Measurements from ENCODE around the gene SLC16A8. TPM values are rescaled to one million over a fixed set of nuclear protein-coding genes. Genes with fewer than 3 reads are reported as not detected.

SLC16A8 gene
- total and polyA plus RNA-seq, 2 of the 13 experiments (the other 11 are each of a cell fraction or from before 2014, with no cell fraction given): not detected

DNA sequence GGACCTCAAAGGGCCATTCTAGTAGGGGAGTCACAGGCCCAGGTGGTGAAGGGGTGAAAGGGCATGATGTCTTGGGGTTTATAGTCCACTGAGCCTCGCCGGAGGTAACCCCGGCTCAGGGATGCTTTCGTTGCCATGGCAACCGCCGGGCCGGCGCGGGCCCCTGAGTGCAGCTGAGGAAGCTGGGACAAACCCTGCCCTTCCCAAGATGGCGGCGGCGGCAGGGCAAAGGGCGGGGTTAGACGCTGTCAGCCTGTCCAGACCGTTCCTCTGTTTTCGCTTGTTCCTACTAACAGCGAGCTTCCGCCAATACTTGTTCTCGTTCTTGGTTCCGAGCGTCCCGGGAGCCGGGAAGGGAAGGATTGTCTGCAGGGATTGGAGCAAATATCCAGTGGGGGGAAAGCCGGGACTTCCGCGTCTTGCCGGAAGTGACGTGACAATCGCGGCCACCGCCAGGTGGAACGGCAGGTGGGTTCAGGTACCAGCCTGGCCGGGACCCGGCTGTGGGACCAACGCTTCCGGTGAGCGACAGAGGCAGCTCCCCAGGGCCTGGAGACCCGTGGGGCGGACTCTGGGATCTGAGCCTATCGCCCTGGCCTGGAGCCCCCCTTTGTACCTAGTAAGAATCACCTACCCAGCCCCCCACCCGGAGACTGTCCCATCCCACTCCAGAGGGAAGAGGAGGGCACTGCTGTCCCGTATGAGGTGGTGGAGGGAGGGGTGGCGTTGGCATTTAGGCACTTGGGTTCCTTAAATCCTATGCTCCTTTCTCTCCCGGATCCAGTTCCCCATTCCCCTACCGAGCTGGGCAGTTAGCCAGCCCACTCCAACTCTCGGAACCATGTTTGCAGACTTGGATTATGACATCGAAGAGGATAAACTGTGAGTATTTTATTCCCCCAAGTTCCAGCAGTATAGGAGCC lies 26.8 kb downstream of the SLC16A8 start, which contains the start of gene PICK1 (continued):
- TF ChIP-seq, protein P1, sequence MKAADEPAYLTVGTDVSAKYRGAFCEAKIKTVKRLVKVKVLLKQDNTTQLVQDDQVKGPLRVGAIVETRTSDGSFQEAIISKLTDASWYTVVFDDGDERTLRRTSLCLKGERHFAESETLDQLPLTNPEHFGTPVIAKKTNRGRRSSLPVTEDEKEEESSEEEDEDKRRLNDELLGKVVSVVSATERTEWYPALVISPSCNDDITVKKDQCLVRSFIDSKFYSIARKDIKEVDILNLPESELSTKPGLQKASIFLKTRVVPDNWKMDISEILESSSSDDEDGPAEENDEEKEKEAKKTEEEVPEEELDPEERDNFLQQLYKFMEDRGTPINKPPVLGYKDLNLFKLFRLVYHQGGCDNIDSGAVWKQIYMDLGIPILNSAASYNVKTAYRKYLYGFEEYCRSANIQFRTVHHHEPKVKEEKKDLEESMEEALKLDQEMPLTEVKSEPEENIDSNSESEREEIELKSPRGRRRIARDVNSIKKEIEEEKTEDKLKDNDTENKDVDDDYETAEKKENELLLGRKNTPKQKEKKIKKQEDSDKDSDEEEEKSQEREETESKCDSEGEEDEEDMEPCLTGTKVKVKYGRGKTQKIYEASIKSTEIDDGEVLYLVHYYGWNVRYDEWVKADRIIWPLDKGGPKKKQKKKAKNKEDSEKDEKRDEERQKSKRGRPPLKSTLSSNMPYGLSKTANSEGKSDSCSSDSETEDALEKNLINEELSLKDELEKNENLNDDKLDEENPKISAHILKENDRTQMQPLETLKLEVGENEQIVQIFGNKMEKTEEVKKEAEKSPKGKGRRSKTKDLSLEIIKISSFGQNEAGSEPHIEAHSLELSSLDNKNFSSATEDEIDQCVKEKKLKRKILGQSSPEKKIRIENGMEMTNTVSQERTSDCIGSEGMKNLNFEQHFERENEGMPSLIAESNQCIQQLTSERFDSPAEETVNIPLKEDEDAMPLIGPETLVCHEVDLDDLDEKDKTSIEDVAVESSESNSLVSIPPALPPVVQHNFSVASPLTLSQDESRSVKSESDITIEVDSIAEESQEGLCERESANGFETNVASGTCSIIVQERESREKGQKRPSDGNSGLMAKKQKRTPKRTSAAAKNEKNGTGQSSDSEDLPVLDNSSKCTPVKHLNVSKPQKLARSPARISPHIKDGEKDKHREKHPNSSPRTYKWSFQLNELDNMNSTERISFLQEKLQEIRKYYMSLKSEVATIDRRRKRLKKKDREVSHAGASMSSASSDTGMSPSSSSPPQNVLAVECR (CRISPR knock-in tag; IDR thresholded peaks at IDR 0.05; ENCODE audit: borderline replicate concordance): peak; percentile 90
- TF ChIP-seq SP4 (CRISPR knock-in tag; IDR thresholded peaks at IDR 0.05) (peak; percentile 70; the same call in 1 of the 2 replicates), ERF (CRISPR knock-in tag; IDR thresholded peaks at IDR 0.05) (peak; percentile 64; the same call in 1 of the 2 replicates), GATAD2A (CRISPR knock-in tag; IDR thresholded peaks at IDR 0.05) (peak; percentile 27; the same call in 1 of the 2 replicates), EEA1 (CRISPR knock-in tag; IDR thresholded peaks at IDR 0.05; ENCODE audit: borderline replicate concordance) (0 out of 2 replicates have a peak, but pooled peaks have one; percentile 15), SAP130 (CRISPR knock-in tag; IDR thresholded peaks at IDR 0.05; ENCODE audit: low read depth) (peak; percentile 75), ZNF747 (CRISPR knock-in tag; IDR thresholded peaks at IDR 0.05; ENCODE audit: borderline replicate concordance) (no peak; the same call in 1 of the 2 replicates), NFYB (CRISPR knock-in tag; IDR thresholded peaks at IDR 0.05) (peak; percentile 94), KDM5B (CRISPR knock-in tag; IDR thresholded peaks at IDR 0.05; ENCODE audit: borderline replicate concordance) (peak; percentile 66; the same call in 1 of the 2 replicates), JDP2 (CRISPR knock-in tag; IDR thresholded peaks at IDR 0.05; ENCODE audit: borderline replicate concordance) (no peak), GZF1 (CRISPR knock-in tag; IDR thresholded peaks at IDR 0.05) (no peak), MEIS1 (CRISPR knock-in tag; IDR thresholded peaks at IDR 0.05; ENCODE audit: borderline replicate concordance) (0 out of 2 replicates have a peak, but pooled peaks have one; percentile 44), ELF1 (CRISPR knock-in tag; IDR thresholded peaks at IDR 0.05) (peak; percentile 96), FOXJ3 (CRISPR knock-in tag; IDR thresholded peaks at IDR 0.05; ENCODE audit: borderline replicate concordance) (peak; percentile 38; the same call in 1 of the 2 replicates), PRMT3 (CRISPR knock-in tag; IDR thresholded peaks at IDR 0.05; ENCODE audit: borderline replicate concordance, low read depth) (no peak), HDAC2 (CRISPR knock-in tag; IDR thresholded peaks at IDR 0.05) (peak; percentile 55; the same call in 1 of the 2 replicates)
- TF ChIP-seq, protein P2, sequence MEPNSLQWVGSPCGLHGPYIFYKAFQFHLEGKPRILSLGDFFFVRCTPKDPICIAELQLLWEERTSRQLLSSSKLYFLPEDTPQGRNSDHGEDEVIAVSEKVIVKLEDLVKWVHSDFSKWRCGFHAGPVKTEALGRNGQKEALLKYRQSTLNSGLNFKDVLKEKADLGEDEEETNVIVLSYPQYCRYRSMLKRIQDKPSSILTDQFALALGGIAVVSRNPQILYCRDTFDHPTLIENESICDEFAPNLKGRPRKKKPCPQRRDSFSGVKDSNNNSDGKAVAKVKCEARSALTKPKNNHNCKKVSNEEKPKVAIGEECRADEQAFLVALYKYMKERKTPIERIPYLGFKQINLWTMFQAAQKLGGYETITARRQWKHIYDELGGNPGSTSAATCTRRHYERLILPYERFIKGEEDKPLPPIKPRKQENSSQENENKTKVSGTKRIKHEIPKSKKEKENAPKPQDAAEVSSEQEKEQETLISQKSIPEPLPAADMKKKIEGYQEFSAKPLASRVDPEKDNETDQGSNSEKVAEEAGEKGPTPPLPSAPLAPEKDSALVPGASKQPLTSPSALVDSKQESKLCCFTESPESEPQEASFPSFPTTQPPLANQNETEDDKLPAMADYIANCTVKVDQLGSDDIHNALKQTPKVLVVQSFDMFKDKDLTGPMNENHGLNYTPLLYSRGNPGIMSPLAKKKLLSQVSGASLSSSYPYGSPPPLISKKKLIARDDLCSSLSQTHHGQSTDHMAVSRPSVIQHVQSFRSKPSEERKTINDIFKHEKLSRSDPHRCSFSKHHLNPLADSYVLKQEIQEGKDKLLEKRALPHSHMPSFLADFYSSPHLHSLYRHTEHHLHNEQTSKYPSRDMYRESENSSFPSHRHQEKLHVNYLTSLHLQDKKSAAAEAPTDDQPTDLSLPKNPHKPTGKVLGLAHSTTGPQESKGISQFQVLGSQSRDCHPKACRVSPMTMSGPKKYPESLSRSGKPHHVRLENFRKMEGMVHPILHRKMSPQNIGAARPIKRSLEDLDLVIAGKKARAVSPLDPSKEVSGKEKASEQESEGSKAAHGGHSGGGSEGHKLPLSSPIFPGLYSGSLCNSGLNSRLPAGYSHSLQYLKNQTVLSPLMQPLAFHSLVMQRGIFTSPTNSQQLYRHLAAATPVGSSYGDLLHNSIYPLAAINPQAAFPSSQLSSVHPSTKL (CRISPR knock-in tag; IDR thresholded peaks at IDR 0.05): 0 out of 2 replicates have a peak, but pooled peaks have one; percentile 13
- TF ChIP-seq, protein P3, sequence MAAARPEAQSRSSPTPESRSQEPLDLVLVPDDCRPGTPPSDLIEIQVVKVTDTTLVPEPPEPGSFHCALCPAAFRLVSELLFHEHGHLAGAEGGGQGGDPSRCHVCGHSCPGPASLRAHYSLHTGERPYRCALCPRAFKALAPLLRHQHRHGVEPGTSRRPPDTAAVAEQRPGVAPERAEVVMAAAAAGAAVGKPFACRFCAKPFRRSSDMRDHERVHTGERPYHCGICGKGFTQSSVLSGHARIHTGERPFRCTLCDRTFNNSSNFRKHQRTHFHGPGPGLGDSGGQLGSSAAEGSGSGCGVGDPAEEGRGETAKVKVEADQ (CRISPR knock-in tag; IDR thresholded peaks at IDR 0.05; ENCODE audit: borderline replicate concordance): no peak; the same call in 1 of the 2 replicates
- TF ChIP-seq, protein P4, sequence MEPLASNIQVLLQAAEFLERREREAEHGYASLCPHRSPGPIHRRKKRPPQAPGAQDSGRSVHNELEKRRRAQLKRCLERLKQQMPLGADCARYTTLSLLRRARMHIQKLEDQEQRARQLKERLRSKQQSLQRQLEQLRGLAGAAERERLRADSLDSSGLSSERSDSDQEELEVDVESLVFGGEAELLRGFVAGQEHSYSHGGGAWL (CRISPR knock-in tag; IDR thresholded peaks at IDR 0.05): peak; percentile 31; the same call in 1 of the 2 replicates
